ENCODE data around the gene MEGF11.

Gene MEGF11

DNA sequence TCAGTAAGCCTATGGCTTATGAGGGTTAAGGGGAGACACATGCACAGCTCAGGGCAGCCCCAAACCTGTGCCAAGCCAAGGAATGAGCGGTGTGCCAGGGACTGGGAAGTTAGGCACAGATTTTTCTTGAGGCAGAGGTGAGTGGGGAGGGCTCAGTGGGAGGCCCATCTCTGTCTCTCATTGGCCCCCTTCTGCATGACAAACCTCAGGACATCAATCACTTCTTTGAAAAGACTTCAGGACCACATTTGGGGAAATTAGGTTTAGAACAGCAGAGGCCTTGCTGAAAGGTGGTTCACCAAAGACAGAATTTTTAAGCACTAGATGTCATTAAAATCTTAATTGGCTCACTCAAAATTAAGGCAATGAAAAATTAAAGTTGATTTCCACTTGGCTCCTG lies 327.1 kb downstream of the MEGF11 start:
- H3K27me3 ChIP-seq (ENCODE audit: insufficient read depth, poor library complexity, severe bottlenecking) = no peaks in the 10 kb centered on the region
- no peak for DNase-seq (ENCODE audit: low read depth in 1 of 2, low spot score in 1 of 2)
- H3K27ac ChIP-seq (replicated peaks) = no peak overlapping the region
- no peak overlapping the region for H3K4me3 ChIP-seq (replicated peaks; ENCODE audit: insufficient read depth, low read length)
- no peak for TF ChIP-seq GABPA (IDR thresholded peaks at IDR 0.05; ENCODE audit: low read depth)
- TF ChIP-seq, protein P1, sequence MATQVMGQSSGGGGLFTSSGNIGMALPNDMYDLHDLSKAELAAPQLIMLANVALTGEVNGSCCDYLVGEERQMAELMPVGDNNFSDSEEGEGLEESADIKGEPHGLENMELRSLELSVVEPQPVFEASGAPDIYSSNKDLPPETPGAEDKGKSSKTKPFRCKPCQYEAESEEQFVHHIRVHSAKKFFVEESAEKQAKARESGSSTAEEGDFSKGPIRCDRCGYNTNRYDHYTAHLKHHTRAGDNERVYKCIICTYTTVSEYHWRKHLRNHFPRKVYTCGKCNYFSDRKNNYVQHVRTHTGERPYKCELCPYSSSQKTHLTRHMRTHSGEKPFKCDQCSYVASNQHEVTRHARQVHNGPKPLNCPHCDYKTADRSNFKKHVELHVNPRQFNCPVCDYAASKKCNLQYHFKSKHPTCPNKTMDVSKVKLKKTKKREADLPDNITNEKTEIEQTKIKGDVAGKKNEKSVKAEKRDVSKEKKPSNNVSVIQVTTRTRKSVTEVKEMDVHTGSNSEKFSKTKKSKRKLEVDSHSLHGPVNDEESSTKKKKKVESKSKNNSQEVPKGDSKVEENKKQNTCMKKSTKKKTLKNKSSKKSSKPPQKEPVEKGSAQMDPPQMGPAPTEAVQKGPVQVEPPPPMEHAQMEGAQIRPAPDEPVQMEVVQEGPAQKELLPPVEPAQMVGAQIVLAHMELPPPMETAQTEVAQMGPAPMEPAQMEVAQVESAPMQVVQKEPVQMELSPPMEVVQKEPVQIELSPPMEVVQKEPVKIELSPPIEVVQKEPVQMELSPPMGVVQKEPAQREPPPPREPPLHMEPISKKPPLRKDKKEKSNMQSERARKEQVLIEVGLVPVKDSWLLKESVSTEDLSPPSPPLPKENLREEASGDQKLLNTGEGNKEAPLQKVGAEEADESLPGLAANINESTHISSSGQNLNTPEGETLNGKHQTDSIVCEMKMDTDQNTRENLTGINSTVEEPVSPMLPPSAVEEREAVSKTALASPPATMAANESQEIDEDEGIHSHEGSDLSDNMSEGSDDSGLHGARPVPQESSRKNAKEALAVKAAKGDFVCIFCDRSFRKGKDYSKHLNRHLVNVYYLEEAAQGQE (IDR thresholded peaks at IDR 0.05; ENCODE audit: insufficient replicate concordance, low read depth) = no peak
- no peak for TF ChIP-seq POLR2AphosphoS5 (IDR thresholded peaks at IDR 0.05; ENCODE audit: low read depth)
- TF ChIP-seq SPI1 (IDR thresholded peaks at IDR 0.05; ENCODE audit: borderline replicate concordance, low read depth) = no peak
- TF ChIP-seq, protein P2, sequence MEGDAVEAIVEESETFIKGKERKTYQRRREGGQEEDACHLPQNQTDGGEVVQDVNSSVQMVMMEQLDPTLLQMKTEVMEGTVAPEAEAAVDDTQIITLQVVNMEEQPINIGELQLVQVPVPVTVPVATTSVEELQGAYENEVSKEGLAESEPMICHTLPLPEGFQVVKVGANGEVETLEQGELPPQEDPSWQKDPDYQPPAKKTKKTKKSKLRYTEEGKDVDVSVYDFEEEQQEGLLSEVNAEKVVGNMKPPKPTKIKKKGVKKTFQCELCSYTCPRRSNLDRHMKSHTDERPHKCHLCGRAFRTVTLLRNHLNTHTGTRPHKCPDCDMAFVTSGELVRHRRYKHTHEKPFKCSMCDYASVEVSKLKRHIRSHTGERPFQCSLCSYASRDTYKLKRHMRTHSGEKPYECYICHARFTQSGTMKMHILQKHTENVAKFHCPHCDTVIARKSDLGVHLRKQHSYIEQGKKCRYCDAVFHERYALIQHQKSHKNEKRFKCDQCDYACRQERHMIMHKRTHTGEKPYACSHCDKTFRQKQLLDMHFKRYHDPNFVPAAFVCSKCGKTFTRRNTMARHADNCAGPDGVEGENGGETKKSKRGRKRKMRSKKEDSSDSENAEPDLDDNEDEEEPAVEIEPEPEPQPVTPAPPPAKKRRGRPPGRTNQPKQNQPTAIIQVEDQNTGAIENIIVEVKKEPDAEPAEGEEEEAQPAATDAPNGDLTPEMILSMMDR (IDR thresholded peaks at IDR 0.05; ENCODE audit: insufficient read depth, low read length) = no peak

DNA sequence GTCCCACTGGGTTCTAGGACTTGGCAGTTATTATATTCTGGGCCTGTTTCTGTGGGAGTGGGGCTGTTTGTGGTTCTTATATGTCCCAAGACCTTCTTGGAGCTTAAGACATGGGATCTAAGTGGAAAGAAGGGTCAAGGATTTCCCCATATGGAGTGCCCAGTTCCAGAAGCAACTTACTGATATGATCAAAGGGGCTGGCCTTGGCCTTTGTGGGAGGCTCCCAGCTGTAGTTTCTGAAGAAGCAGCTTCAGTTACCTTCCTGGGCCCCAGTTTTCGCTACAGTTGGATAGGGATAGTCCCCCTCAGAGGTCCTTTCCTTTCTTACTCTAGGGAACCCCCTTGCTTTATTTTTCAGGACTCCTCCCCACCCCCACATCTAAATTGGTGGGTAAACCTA lies 328.2 kb downstream of the MEGF11 start:
- Histone ChIP-seq H3K27ac (replicated peaks) (no peak overlapping the region), H3K27me3 (ENCODE audit: insufficient read depth, poor library complexity, severe bottlenecking) (no peaks in the 10 kb centered on the region)
- TF ChIP-seq, protein P1 (IDR thresholded peaks at IDR 0.05; ENCODE audit: insufficient replicate concordance, low read depth) = no peak
- TF ChIP-seq GABPA (IDR thresholded peaks at IDR 0.05; ENCODE audit: low read depth) (no peak), SPI1 (IDR thresholded peaks at IDR 0.05; ENCODE audit: borderline replicate concordance, low read depth) (no peak), POLR2AphosphoS5 (IDR thresholded peaks at IDR 0.05; ENCODE audit: low read depth) (no peak)
- TF ChIP-seq, protein P2 (IDR thresholded peaks at IDR 0.05; ENCODE audit: insufficient read depth, low read length) = no peak

DNA sequence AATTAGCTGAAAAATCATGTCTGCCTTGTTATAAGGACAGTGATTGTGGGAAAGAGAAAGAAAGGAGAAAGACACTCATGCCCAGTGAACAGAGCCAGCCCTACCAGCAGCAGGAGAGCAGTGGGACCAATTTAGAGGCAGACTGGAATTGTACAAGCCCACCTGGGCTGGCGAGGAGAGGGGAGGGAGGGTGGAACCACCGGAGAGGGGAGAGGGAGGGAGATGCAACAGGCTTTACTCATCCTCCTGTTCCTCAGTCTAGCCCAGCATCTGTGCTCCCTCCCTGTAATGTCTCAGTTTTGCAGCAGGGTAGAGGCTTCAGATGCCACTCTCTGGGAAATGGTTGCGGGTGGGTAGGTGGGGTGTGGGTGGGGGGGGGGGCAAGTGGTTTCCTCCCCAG lies 329.5 kb downstream of the MEGF11 start:
- no peak for TF ChIP-seq POLR2AphosphoS5 (IDR thresholded peaks at IDR 0.05; ENCODE audit: low read depth)
- TF ChIP-seq, protein P1 (IDR thresholded peaks at IDR 0.05; ENCODE audit: insufficient replicate concordance, low read depth) = no peak
- no peak for TF ChIP-seq SPI1 (IDR thresholded peaks at IDR 0.05; ENCODE audit: borderline replicate concordance, low read depth)
- no peak for TF ChIP-seq GABPA (IDR thresholded peaks at IDR 0.05; ENCODE audit: low read depth)
- TF ChIP-seq, protein P2 (IDR thresholded peaks at IDR 0.05; ENCODE audit: insufficient read depth, low read length) = no peak
- no peak overlapping the region for H3K27ac ChIP-seq (replicated peaks)

More for the DNA sequence above, 328.2 kb downstream of the MEGF11 start:
- H3K4me3 ChIP-seq (replicated peaks; ENCODE audit: insufficient read depth, low read length) = no peak overlapping the region
- no peak for DNase-seq (ENCODE audit: low read depth in 1 of 2, low spot score in 1 of 2)

More for the DNA sequence above, 329.5 kb downstream of the MEGF11 start:
- H3K27me3 ChIP-seq (ENCODE audit: insufficient read depth, poor library complexity, severe bottlenecking) = no peaks in the 10 kb centered on the region
- H3K4me3 ChIP-seq (replicated peaks; ENCODE audit: insufficient read depth, low read length) = no peak overlapping the region
- no peak for DNase-seq (ENCODE audit: low read depth in 1 of 2, low spot score in 1 of 2)
